Measurements from ENCODE around the gene CCDC73. TPM values are rescaled to one million over a fixed set of nuclear protein-coding genes. Genes with fewer than 3 reads are reported as not detected.

CCDC73 gene
- total and polyA plus RNA-seq, 2 of the 4 experiments (the other 2 are of a cell fraction): not detected

DNA sequence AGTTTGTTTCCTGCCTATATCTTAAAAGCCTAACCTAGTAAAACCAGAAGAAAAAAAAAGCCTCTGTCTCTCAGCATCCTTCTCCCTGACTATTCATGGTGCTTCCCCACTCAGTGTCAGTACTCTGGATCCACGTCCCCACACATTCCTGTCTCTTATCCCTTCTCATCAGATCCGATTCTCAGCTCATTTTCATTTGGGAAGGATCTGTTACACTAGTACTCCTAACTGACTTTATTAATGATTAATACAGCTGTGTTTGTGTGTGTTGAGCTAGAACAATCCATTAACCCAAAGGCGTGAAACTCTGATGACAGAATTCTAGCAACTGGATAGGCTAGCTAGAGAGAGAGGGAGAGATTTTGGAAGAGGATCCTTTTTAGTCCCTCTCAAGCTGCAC lies 36.8 kb upstream of the CCDC73 start:
- H2AK9ac ChIP-seq (replicated peaks; ENCODE audit: low read depth, low read length, poor library complexity): no peak overlapping the region
- no peak overlapping the region for H3K4ac ChIP-seq (ENCODE audit: low read depth, low read length)
- H2AK5ac ChIP-seq (ENCODE audit: low read depth, low read length): no peak overlapping the region
- no peak overlapping the region for H2BK20ac ChIP-seq (ENCODE audit: low read depth, low read length)
- H3K4me3 ChIP-seq (ENCODE audit: insufficient read depth, low read depth, low read length): no peak overlapping the region
- TF ChIP-seq, protein P1, sequence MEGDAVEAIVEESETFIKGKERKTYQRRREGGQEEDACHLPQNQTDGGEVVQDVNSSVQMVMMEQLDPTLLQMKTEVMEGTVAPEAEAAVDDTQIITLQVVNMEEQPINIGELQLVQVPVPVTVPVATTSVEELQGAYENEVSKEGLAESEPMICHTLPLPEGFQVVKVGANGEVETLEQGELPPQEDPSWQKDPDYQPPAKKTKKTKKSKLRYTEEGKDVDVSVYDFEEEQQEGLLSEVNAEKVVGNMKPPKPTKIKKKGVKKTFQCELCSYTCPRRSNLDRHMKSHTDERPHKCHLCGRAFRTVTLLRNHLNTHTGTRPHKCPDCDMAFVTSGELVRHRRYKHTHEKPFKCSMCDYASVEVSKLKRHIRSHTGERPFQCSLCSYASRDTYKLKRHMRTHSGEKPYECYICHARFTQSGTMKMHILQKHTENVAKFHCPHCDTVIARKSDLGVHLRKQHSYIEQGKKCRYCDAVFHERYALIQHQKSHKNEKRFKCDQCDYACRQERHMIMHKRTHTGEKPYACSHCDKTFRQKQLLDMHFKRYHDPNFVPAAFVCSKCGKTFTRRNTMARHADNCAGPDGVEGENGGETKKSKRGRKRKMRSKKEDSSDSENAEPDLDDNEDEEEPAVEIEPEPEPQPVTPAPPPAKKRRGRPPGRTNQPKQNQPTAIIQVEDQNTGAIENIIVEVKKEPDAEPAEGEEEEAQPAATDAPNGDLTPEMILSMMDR (conservative IDR thresholded peaks at IDR 0.05; ENCODE audit: low read depth, low read length): no peak
- TF ChIP-seq MAFK (IDR thresholded peaks at IDR 0.05; ENCODE audit: low read depth, low read length): no peak
- no peak for TF ChIP-seq ELK1 (IDR thresholded peaks at IDR 0.05; ENCODE audit: borderline replicate concordance, low read depth, low read length)
- no peak for TF ChIP-seq NFE2L2 (IDR thresholded peaks at IDR 0.05; ENCODE audit: low read depth, low read length)
- no peak for TF ChIP-seq MAZ (IDR thresholded peaks at IDR 0.05; ENCODE audit: borderline replicate concordance, low read depth, low read length)
- no peak for TF ChIP-seq RAD21 (IDR thresholded peaks at IDR 0.05; ENCODE audit: low read length)
- no peak for TF ChIP-seq CHD1 (IDR thresholded peaks at IDR 0.05; ENCODE audit: low read depth, low read length)
- TF ChIP-seq RFX5 (IDR thresholded peaks at IDR 0.05; ENCODE audit: low read depth, low read length): no peak
- TF ChIP-seq RCOR1 (IDR thresholded peaks at IDR 0.05; ENCODE audit: insufficient replicate concordance, low read length): no peak
- TF ChIP-seq CEBPB (IDR thresholded peaks at IDR 0.05; ENCODE audit: low read depth, low read length): no peak
- H3K27me3 ChIP-seq (ENCODE audit: control insufficient read depth, insufficient read depth, low read length): peaks cover 45% of the 10 kb centered on the region
- no peak overlapping the region for H3K18ac ChIP-seq (ENCODE audit: low read depth, low read length)
- ChIA-PET POLR2A (ENCODE audit: unreplicated experiment) (no interaction called here), CTCF (no interaction called here)
- H3K27ac ChIP-seq (ENCODE audit: insufficient read depth, low read length): no peak overlapping the region
- no peak overlapping the region for H4K5ac ChIP-seq (ENCODE audit: low read depth, low read length)
- H3K23ac ChIP-seq (ENCODE audit: low read depth, low read length): no peak overlapping the region
- no peak overlapping the region for H2AFZ ChIP-seq (replicated peaks; ENCODE audit: low read length, poor library complexity)
- H3K79me1 ChIP-seq (ENCODE audit: low read depth in 1 of 2, low read length in 2 of 2): no peaks in the 10 kb centered on the region
- no peak overlapping the region for H3K4me2 ChIP-seq (ENCODE audit: low read depth, low read length)
- in situ Hi-C loops (cut with MboI; ENCODE audit: low sequenced_read_pairs) (loop anchor here (25.0 kb wide), 1 partner anchor 231 kb away; no protein-coding TSS in a partner anchor), intact Hi-C loops (cut with micrococcal nuclease) (no loop called here), dilution Hi-C loops (cut with HindIII; ENCODE audit: low sequenced_read_pairs, unreplicated experiment) (no loop called here)
- H4K91ac ChIP-seq (ENCODE audit: insufficient read depth, low read depth, low read length): no peak overlapping the region
- no CpG with 5 or more reads among the region's 3 CpGs for WGBS, 2 experiments (ENCODE audit: extremely low coverage in 2 of 2, insufficient read length in 1 of 2)
- peaks cover 4% of the 10 kb centered on the region; the same call in 1 of the 2 replicates for H3K4me1 ChIP-seq (ENCODE audit: control insufficient read depth, insufficient read depth, low read length)
- no peak overlapping the region for H3K9ac ChIP-seq (ENCODE audit: low read depth, low read length)
- ATAC-seq (ENCODE audit: low read depth) (no peak), DNase-seq (no peak)
- no peak overlapping the region for H3K14ac ChIP-seq (replicated peaks; ENCODE audit: low read depth, low read length)
- no peak overlapping the region for H2BK120ac ChIP-seq (ENCODE audit: low read depth, low read length)
- H3K36me3 ChIP-seq (ENCODE audit: control insufficient read depth, insufficient read depth, low read length): no peaks in the 10 kb centered on the region
- BruUV-seq (replicated peaks): no TSS peak
- no peaks in the 10 kb centered on the region for H4K20me1 ChIP-seq (ENCODE audit: insufficient read depth, low read length)
- H2BK15ac ChIP-seq (ENCODE audit: low read depth, low read length): no peak overlapping the region
- H3K56ac ChIP-seq (ENCODE audit: extremely low read depth, insufficient read depth, low read length): no peak overlapping the region
- H3K9me3 ChIP-seq (ENCODE audit: control insufficient read depth, insufficient read depth, low read length): no peaks in the 10 kb centered on the region
- no peaks in the 10 kb centered on the region for H3K9me1 ChIP-seq (ENCODE audit: insufficient read depth, low read length)
- H4K8ac ChIP-seq (ENCODE audit: low read depth in 2 of 2, low read length in 2 of 2): no peak overlapping the region
- H2BK5ac ChIP-seq (ENCODE audit: low read depth, low read length, poor library complexity, severe bottlenecking): no peak overlapping the region
